GM18502 (cell line): ENCODE data around the gene SRSF1.
A peak's percentile ranks its signal among the peaks of the same experiment; 100 is the strongest.
"Not testable (repeated sequence)": the region's sequence is repeated elsewhere in the genome, so short reads cannot be mapped to it uniquely, and the experiment has no call there.

Experiments
- ATAC-seq: cut with Tn5 transposase; IDR thresholded peaks from one replicate; pipeline ENCODE4 v1.9.1; 2021; ENCODE audit warnings: mild to moderate bottlenecking; ENCODE audit not compliant: unreplicated experiment, poor library complexity

The SRSF1 gene

DNA sequence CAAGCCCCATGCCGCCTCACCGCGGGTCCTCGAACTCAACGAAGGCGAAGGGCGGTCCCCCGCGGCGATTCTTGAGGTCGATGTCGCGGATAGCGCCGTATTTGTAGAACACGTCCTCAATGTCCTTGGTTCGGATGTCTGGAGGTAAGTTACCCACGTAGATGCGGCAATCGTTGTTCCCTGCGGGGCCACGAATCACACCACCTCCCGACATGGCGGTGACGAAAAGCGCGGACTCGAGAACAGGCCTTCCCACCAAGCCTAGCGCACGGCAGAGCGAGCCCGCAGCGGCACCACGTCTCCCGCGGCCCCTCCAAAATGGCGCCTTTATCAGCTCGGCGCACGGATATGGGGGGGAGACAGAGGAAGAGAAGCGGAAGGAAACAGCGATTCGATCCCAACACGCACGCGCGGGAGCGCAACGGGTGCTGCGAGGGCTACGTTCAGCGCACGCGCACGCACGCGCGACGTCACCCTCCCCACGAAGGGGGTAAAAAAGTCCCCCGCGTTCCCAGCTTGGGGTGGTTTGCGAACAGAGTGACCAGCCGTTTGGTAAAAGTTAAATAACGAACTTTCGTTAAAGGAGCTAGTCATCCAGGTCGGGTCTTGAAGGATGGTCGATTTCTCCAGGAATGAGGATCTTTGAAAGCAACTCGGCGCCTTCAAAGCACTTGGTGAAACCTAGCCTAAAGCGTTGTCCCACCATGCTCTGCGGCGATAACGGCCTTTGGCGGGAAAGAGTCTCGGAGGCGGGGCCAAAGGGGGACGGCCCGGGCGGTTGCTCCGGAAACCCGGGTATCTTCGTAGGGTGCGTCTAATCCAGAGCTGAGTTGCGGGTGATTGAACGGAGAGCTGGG, at the start of gene SRSF1:
TSS of gene SRSF1 (minus strand) at position 323 of the 857 bp plus-strand sequence. CDS start at position 214, 109 bp downstream.
- ATAC-seq, result peak; percentile 88

DNA sequence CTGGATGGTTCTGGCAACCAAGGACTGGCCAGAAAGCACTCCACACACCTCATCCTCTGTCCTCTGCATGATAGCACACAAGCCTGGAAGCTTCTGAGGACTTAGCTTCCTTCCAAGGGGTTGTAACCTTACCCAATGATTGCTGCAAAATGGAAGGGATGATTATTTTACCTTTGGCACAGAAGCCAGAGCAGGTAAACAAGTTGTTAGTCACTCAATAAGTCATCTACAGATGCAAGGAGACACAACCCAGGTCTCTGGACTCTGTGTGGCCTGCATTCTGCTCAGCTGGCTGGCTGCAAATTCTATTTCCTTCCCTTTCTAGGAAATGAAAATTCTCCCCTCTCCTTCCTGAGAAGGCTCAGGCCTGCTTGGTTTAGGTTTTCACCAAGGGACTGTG, 49.4 kb upstream of the SRSF1 start:
- no peak for ATAC-seq

DNA sequence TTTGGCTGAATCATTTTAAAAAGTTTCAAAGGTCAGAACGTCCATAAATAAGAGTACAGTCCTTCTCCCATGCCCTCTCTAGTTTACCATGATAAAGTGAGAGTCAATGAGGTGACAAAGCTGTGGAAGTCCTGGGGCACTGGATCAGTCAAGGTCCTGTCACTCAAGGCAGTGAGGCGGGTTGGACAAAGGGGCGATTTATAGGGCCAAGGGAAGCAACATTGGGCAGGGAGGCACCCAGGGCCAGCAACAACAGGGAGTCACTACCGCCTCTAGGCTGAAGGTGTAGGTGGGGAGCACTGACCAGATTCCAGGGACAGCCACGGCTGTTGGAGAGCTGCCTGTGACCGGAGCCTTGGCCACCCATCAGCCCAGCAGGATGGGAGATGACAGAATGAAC, 47.6 kb upstream of the SRSF1 start:
- no peak for ATAC-seq

DNA sequence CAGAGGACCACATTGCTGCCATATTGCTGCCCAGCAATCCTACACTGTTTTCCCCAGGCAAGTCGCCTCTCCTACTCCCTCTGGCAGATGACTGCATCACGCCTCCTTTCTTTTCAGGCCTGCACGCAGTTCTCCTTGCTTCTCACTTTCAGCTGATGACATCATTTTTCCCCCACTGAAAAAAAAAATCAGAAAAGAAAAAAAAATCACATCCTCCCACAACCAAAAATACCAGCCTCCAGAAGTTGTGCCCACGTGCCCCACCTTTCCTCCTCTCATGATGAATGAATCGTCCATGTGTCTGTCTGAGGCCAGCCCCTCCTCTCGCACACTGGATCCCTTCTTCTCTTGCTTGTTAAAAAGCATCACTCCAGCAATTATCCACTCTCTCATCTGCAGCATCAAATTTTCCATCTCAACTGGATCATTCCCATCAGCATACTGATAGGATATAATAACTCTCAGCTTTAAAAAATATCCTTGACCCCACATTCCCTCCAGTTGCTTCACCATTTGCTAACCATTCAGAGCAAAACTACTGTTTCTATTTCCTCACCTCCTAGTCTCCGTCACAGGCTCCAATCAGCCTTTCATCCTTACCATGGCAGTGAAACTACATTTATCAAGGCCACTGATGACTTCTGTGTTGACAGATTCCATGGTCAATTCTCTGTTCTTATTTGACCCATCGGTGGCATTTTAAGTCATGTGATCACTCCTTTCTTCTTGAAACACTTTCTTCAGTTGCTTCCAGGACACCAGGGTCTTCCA, 46.1 kb upstream of the SRSF1 start:
- no peak for ATAC-seq

DNA sequence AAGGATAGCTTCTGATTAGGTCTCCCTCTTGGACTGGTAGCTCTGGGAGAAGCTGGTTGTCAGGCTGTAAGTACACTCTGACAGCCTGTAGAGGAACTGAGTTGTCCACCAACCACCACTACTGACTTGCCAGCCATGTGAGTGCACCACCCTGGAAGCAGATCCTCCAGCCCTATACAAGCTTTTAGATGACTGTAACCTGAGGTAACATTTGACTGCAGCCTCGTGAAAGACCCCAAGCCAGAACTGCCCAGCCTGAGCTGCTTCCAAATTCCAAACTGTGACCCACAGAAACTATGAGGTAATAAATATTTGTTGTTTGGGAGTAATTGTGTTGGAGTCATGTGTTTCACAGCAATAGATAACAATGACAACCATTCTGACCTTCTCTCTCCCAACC, 45.4 kb upstream of the SRSF1 start:
- no peak for ATAC-seq

DNA sequence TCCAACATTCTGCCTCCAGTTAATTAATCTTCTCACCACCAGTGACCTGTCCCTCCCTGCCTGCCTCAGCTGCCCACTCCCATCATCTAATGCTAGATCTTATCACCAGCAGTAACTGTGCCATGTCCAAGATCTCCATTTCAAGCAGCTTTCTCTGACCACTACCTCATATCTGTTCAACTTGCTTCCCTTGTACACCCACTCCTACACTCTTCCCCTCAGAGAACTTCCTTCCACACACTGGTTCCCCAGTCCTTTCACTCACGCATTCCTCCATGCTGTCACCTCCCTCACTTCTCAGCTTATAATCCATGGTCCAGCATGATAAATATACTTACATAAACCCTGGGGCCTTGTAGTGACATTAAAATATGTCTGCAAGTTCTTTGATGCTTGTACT, 44.4 kb upstream of the SRSF1 start:
- no peak for ATAC-seq

DNA sequence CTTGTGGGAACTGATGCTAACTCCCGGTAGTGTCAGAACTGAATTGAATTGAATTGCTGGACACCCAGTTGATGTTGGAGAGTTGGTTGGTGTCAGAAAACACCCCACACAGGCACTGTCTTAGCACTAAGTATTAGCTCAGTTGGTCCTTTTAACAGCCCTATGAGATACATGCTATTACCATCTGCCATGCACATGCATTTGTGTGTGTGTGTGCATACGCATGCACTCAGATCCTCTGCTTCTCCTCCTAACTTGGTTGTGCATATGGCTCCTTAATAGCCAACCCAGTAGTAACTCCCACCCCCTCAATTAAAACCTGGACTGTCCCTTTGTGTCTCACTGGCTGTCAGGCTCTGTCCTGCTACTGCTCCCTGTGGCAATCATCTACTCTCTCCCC, 43.9 kb upstream of the SRSF1 start:
- ATAC-seq, result no peak

GRCh38 chr17:58049533-58049932, 42.5 kb upstream of the SRSF1 start:
- ATAC-seq, result no peak

- no peak for ATAC-seq
Observed at GRCh38 chr17:58047376-58048150, 40.5 kb upstream of the SRSF1 start.

DNA sequence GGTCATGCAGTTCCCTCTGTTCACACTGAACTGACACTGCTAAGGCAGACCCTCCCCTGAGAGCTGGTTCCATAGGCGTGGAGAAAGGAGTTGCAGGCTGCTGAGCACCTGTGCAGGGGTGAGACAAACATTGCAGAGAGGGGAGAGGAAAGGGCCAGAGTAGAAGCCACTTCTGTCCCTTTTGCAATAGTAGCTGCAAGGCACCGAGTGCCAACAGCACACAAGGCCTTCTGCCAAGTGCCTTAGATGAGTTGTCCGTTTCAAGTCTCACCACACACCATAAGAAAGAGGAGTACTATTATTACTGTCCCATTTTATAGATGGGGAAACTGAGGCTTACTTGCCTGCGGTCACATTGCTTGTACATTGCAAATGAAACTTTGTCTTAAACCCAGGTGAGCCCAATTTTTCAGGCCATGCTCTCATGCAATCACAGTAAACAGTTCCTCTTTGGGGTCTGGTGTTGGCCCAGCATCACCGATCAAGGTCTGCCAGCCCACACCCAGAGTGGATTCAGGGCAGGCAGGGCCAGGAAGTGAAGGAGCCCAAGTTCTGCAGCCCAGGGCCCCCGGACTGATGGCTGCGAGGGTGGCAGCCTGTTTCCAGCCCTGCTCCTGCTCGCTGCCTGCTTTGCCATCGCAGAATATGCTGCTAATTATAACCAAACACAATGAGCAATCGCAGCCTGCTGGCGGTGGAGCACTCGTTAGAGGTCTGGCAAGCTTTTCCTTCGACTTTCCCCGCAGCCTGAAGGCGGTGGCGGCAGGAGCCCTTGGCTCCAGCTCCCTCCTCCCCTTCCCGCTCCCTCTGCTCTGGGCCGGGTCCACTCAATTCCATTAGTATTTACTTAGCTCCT, 39.4 kb upstream of the SRSF1 start:
- ATAC-seq, result no peak

DNA sequence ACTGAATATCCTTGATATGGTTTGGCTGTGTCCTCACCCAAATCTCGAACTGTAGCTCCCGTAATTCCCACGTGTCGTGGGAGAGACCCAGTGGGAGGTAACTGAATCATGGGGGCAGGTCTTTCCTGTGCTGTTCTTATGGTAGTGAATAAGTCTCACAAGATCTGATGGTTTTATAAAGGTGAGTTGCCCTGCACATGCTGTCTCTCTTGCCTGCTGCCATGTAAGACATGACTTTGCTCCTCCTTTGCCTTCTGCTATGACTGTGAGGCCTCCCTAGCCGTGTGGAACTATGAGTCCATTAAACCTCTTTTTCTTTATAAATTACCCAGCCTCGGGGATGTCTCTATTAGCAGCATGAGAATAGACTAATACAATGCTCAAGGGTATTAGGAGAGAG, 37.2 kb upstream of the SRSF1 start:
- ATAC-seq, result not testable (repeated sequence)

DNA sequence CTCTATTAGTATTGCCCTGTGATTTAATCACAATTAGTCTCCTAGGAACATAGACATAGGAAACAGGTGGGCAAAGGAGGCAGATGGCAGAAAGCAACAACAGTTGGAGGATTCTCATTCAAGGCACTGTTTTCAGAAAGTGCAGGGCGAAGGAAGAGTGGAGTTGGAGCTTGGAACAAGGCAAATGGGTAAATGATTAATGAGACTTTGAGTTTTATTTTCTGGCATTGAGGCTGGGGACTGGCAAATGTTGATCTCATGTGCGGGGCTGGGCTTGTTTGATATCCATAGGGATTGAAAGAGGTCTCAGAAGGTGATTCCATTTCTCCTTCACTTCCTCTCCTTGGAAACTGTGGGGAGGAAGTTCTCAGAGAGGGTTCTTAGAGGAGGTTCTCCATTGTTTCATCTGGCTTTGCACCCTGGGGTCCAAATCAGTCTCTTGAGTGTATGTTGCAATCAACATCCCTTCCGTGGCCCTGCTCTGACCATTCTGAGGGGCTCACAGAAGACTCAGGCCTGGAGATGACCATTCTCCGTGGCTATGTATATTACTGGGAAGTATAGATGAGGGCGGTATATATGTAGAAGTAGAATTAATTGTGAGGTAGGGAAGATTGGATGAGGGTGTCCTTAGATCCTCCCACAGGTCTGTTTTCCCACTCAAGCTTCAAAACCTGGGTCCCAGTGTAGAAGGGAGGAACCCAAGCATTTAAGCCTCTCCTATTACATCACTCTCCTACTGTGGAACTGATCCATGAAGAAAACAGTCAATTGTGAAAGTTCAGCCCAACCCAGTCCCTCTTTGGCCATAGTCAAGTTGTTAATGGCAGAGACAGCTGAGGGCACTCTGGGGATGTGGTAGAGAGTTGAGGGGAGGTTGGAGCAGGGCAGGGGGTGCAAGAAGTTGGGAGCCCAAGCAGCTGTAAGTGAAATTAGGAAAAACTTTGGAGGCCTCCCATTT, 36.5 kb upstream of the SRSF1 start:
- ATAC-seq, result no peak

DNA sequence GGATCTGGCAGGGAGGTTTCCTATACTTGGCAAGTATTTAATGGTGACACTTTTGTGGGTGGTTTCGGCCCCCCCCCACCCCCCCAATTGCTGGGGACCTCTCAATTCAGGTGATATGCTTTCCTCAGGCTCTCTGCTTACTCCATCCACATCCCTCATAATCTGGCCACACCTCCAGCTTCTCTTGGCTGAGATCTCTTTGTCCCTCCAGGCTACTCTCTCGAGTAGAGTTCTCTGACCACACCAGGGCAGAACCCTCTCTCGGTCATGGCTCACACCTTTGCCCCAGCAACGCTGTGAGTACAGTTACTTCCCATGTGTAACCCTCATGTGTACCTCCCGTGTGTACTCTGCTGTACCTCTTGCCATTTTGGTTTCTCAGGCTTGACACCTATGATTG, 34.1 kb upstream of the SRSF1 start:
- ATAC-seq, result no peak

- no peak for ATAC-seq
Observed at GRCh38 chr17:58040386-58040785, 33.3 kb upstream of the SRSF1 start.

DNA sequence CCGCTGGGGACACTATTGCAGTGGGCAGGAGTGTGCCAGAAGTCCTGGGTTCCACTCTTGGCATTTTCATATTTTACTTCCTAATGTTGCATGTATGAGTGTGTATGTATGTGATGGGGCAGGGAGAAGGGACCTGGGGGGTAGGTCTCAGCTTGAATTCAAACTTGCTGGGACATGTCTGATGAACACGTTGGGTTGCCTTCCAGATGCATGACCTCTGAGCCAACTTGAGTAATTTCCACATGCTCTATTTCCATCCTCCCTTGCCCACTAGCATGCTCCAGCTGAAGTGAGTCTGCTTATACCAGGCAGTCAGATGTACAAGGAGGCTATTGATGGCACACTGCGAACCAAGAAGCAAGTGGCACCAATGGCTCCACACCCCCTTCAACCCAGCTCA, 32.9 kb upstream of the SRSF1 start:
- no peak for ATAC-seq

DNA sequence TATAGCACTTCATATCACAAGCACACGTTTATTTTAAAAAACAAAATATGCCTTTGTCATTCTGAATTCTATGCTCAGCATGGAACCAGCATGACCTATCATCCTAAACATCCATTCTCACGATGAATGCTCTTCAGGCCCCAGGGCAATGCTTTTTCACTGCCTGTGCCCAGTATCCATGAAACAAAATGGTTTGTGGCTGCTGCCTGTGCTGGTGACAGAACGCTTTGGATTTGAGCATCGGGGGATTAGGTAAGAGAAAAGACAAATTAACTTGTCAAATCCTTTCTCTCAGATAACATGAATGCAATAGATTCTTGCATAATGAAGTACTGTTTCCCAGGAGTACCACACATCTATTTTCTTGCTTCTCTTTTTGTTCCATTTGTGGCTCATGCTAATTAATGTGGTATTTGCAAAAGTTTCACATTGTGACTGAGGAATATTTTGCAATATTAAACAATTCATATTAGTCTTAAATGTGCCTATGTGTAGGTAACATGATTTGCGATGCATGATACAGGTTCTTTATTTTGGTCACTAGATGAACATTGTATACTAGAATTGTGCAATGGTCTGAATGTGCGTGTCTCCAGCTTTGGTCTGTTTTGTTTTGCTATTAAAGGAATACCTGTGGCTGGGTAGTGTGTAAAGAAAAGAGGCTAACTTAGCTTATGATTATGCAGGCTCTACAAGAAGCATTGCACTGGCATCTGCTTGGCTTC, 25.8 kb upstream of the SRSF1 start:
- ATAC-seq, result no peak

- ATAC-seq, result no peak
Observed at GRCh38 chr17:58028578-58028977, 21.5 kb upstream of the SRSF1 start.

DNA sequence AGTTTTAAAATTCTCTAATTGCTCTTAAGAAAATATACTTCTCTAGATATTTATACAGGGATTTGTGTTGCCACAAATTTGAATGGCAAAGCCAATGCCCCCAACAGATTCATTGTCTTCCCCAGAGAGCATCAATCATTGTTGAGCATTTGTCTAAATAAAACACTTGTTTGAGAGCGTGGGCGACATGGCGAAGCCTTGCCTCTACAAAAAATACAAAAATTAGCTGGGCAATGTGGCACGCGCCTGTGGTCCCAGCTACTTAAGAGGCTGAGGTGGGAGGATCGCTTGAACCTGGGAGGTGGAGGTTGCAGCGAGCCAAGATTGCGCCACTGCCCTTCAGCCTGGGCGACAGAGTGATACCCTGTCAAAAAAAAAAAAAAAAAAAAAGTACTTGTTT, 13.4 kb upstream of the SRSF1 start:
- ATAC-seq, result no peak
